ENCODE measurements around the gene TECRL. TPM values are rescaled to one million over a fixed set of nuclear protein-coding genes. Genes with fewer than 3 reads are reported as not detected.

TECRL gene
- total and polyA plus RNA-seq, 2 experiments from 2014 or later = not detected

DNA sequence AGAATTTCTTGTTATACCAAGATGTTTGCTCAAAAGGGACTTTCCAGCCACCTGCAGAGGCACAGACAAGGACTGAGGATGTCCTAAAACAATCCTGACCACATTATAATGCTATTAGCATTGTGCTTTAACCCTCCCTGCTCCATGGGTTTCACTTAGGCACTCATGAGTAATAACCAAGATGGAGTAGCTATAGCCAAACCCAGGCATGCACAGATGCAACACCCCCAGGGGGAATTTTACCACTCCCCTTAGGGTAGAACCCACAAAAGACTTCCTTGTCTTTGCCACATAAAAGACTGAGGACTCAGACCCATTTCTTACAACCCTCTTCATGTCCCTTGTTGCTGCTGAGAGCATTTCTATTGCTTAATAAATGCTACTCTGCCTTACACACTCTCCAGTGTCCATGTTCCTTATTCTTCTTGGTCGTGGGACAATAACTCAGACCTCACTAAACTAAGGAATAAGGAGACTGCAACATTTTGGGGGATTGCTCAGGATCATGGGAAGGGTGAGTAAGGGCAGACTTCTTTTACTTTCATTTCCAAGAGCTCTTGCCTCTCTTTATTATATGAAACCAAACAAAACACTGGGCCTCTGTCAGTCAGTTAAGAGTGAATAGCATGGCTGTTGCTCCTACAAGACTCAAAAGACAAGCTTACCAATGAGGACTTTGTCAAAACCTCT is 103.5 kb downstream of the TECRL start:
- Histone ChIP-seq H3K36me3 (ENCODE audit: insufficient read depth) (no peaks in the 10 kb centered on the region), H3K4me3 (no peak overlapping the region), H3K27ac (ENCODE audit: low read depth) (no peak overlapping the region), H3K9me2 (ENCODE audit: insufficient read depth) (no peaks in the 10 kb centered on the region; the same call in 1 of the 2 replicates), H4K20me1 (replicated peaks; ENCODE audit: insufficient read depth) (no peaks in the 10 kb centered on the region), H3K4me1 (ENCODE audit: insufficient read depth) (no peaks in the 10 kb centered on the region), H2AFZ (no peak overlapping the region), H3K27me3 (ENCODE audit: insufficient read depth) (no peaks in the 10 kb centered on the region), H3F3A (replicated peaks; ENCODE audit: low read depth) (no peaks in the 10 kb centered on the region), H3K79me2 (replicated peaks; ENCODE audit: insufficient read depth) (no peaks in the 10 kb centered on the region), H3K4me2 (no peak overlapping the region)
- no peak overlapping the region for H3K4me3 Mint-ChIP-seq
- no peak for ATAC-seq
- H3K27ac Mint-ChIP-seq = no peak overlapping the region
- H3K27me3 Mint-ChIP-seq (ENCODE audit: insufficient read depth, low read depth, poor library complexity) = no peaks in the 10 kb centered on the region
- H3K9me3 Mint-ChIP-seq = peaks cover 34% of the 10 kb centered on the region
- no peaks in the 10 kb centered on the region for H3K4me1 Mint-ChIP-seq
- peak; percentile 13 for DNase-seq (ENCODE audit: low spot score)
- no peak for TF ChIP-seq NANOG (IDR thresholded peaks at IDR 0.05; ENCODE audit: borderline replicate concordance)
- H3K36me3 Mint-ChIP-seq (ENCODE audit: low read depth) = peaks cover 23% of the 10 kb centered on the region; the same call in 2 of the 3 replicates

DNA sequence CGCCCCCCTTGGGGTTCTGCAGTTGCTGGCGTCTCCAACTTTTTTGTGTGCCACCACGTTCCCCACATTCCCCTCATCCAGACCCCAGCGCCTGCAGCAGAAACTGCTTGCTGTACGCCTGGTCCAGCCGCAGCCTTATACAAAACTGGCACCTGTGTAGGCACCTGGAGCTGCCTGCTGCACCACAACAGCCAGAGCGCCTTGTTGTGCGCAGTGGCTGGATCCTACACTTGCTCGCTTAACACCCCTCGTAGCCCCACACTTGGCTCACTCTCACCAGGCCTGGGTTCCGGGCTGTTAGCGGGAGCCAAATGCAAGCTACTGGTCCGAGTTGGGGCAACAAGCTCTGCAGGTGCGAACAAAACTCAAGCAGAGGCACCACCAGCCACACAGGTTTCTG is 136.8 kb downstream of the TECRL start:
- TF ChIP-seq ZNF331 (CRISPR knock-in tag; IDR thresholded peaks at IDR 0.05; ENCODE audit: low read depth) (no peak), EZH2 (IDR thresholded peaks at IDR 0.05; ENCODE audit: low read depth, unreplicated experiment) (no peak), ZNF114 (CRISPR knock-in tag; IDR thresholded peaks at IDR 0.05) (no peak), POLR2AphosphoS5 (IDR thresholded peaks at IDR 0.05; ENCODE audit: low read depth) (no peak)
- TF ChIP-seq, protein P1, sequence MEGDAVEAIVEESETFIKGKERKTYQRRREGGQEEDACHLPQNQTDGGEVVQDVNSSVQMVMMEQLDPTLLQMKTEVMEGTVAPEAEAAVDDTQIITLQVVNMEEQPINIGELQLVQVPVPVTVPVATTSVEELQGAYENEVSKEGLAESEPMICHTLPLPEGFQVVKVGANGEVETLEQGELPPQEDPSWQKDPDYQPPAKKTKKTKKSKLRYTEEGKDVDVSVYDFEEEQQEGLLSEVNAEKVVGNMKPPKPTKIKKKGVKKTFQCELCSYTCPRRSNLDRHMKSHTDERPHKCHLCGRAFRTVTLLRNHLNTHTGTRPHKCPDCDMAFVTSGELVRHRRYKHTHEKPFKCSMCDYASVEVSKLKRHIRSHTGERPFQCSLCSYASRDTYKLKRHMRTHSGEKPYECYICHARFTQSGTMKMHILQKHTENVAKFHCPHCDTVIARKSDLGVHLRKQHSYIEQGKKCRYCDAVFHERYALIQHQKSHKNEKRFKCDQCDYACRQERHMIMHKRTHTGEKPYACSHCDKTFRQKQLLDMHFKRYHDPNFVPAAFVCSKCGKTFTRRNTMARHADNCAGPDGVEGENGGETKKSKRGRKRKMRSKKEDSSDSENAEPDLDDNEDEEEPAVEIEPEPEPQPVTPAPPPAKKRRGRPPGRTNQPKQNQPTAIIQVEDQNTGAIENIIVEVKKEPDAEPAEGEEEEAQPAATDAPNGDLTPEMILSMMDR (conservative IDR thresholded peaks at IDR 0.05; ENCODE audit: low read depth in 2 of 2) = no peak
- TF ChIP-seq, protein P2, sequence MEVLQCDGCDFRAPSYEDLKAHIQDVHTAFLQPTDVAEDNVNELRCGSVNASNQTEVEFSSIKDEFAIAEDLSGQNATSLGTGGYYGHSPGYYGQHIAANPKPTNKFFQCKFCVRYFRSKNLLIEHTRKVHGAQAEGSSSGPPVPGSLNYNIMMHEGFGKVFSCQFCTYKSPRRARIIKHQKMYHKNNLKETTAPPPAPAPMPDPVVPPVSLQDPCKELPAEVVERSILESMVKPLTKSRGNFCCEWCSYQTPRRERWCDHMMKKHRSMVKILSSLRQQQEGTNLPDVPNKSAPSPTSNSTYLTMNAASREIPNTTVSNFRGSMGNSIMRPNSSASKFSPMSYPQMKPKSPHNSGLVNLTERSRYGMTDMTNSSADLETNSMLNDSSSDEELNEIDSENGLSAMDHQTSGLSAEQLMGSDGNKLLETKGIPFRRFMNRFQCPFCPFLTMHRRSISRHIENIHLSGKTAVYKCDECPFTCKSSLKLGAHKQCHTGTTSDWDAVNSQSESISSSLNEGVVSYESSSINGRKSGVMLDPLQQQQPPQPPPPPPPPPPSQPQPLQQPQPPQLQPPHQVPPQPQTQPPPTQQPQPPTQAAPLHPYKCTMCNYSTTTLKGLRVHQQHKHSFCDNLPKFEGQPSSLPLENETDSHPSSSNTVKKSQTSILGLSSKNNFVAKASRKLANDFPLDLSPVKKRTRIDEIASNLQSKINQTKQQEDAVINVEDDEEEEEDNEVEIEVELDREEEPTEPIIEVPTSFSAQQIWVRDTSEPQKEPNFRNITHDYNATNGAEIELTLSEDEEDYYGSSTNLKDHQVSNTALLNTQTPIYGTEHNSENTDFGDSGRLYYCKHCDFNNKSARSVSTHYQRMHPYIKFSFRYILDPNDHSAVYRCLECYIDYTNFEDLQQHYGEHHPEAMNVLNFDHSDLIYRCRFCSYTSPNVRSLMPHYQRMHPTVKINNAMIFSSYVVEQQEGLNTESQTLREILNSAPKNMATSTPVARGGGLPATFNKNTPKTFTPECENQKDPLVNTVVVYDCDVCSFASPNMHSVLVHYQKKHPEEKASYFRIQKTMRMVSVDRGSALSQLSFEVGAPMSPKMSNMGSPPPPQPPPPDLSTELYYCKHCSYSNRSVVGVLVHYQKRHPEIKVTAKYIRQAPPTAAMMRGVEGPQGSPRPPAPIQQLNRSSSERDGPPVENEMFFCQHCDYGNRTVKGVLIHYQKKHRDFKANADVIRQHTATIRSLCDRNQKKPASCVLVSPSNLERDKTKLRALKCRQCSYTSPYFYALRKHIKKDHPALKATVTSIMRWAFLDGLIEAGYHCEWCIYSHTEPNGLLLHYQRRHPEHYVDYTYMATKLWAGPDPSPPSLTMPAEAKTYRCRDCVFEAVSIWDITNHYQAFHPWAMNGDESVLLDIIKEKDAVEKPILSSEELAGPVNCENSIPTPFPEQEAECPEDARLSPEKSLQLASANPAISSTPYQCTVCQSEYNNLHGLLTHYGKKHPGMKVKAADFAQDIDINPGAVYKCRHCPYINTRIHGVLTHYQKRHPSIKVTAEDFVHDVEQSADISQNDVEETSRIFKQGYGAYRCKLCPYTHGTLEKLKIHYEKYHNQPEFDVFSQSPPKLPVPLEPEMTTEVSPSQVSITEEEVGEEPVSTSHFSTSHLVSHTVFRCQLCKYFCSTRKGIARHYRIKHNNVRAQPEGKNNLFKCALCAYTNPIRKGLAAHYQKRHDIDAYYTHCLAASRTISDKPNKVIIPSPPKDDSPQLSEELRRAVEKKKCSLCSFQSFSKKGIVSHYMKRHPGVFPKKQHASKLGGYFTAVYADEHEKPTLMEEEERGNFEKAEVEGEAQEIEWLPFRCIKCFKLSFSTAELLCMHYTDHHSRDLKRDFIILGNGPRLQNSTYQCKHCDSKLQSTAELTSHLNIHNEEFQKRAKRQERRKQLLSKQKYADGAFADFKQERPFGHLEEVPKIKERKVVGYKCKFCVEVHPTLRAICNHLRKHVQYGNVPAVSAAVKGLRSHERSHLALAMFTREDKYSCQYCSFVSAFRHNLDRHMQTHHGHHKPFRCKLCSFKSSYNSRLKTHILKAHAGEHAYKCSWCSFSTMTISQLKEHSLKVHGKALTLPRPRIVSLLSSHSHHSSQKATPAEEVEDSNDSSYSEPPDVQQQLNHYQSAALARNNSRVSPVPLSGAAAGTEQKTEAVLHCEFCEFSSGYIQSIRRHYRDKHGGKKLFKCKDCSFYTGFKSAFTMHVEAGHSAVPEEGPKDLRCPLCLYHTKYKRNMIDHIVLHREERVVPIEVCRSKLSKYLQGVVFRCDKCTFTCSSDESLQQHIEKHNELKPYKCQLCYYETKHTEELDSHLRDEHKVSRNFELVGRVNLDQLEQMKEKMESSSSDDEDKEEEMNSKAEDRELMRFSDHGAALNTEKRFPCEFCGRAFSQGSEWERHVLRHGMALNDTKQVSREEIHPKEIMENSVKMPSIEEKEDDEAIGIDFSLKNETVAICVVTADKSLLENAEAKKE (CRISPR knock-in tag; IDR thresholded peaks at IDR 0.05) = no peak
- no peak overlapping the region for H3K4me3 ChIP-seq
- no peak overlapping the region for H3K4me2 ChIP-seq
- peaks cover 5% of the 10 kb centered on the region; the same call in 1 of the 2 replicates for H3K9me2 ChIP-seq (ENCODE audit: insufficient read depth)
- no peak overlapping the region for H3K27ac ChIP-seq (ENCODE audit: low read depth)
- H3K4me1 Mint-ChIP-seq = peaks cover 5% of the 10 kb centered on the region; the same call in 1 of the 3 replicates
- no peak for ATAC-seq
- no peak overlapping the region for H3K27ac Mint-ChIP-seq
- H3K9me3 Mint-ChIP-seq = peaks cover 7% of the 10 kb centered on the region; the same call in 2 of the 3 replicates
- peaks cover 11% of the 10 kb centered on the region; the same call in 2 of the 3 replicates for H3K36me3 Mint-ChIP-seq (ENCODE audit: low read depth)
- H4K20me1 ChIP-seq (replicated peaks; ENCODE audit: insufficient read depth) = no peaks in the 10 kb centered on the region
- H3K27me3 Mint-ChIP-seq (ENCODE audit: insufficient read depth, low read depth, poor library complexity) = no peaks in the 10 kb centered on the region
- no peak overlapping the region for H3K4me3 Mint-ChIP-seq
- H3K4me1 ChIP-seq (ENCODE audit: insufficient read depth) = peaks cover 14% of the 10 kb centered on the region
- H3F3A ChIP-seq (replicated peaks; ENCODE audit: low read depth) = no peaks in the 10 kb centered on the region
- H3K79me2 ChIP-seq (replicated peaks; ENCODE audit: insufficient read depth) = no peaks in the 10 kb centered on the region
- no peaks in the 10 kb centered on the region for H3K27me3 ChIP-seq (ENCODE audit: insufficient read depth)
- H3K36me3 ChIP-seq (ENCODE audit: insufficient read depth) = no peaks in the 10 kb centered on the region
- peak overlapping the region; percentile 72; the same call in 1 of the 2 replicates for H2AFZ ChIP-seq
- no peak for DNase-seq (ENCODE audit: low spot score)

Data from GM23338 (cell line).